Measurements from ENCODE around the gene STRA6.

GRCh38 chr15:74136814-74137536 is 65.6 kb downstream of the STRA6 start:
- TF ChIP-seq GATA1 (IDR thresholded peaks at IDR 0.05; ENCODE audit: low read depth, low read length) (no peak), POLR2A (IDR thresholded peaks at IDR 0.05; ENCODE audit: low read length) (no peak)

All from erythroblast (primary cell).